GM12864 (cell line): ENCODE data around the gene FOLR3.
"Not testable (repeated sequence)": the region's sequence is repeated elsewhere in the genome, so short reads cannot be mapped to it uniquely, and the experiment has no call there.

ENCODE experiments used
- DNase-seq: peaks from one replicate; pipeline ENCODE4 v3.0.0-alpha.2; 2011; ENCODE audit warnings: low read depth
- H3K4me3 ChIP-seq: 2 replicates; pipeline ENCODE4 v1.5.1; 2011; ENCODE audit warnings: mild to moderate bottlenecking, low read depth, low read length, control low read depth
- TF ChIP-seq, protein P1 (sequence below): IDR thresholded peaks from 2 replicates; pipeline ENCODE4 v1.5.1; 2011; ENCODE audit warnings: low read depth, mild to moderate bottlenecking, moderate library complexity, low read length, control low read depth, inconsistent platforms; ENCODE audit errors: missing control alignments

The FOLR3 gene

DNA sequence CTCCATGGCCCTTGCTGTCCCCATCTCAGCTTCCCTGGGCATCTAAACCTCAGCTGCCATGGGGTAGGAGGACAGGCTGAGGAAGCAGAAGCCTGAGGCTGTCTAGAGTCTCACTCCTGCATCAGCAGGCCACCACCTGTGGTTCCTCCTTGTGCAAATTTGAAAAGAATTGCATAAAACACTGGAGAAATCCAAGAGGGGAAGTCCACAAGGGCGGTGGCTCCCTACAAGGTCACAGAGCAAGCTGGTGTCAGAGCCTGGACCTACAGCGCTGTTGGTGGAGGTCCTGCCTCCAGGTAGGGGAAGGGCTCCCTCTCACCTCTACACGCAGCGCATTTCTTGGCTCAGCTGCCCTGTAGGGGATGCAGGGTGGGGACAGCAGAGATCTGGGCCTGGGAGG lies at the start of gene FOLR3:
Gene FOLR3 (plus strand): TSS at position 253 of the 400 bp plus-strand sequence. CDS start 228 bp downstream, outside the sequence.
- not testable (repeated sequence) for H3K4me3 ChIP-seq, DNase-seq

DNA sequence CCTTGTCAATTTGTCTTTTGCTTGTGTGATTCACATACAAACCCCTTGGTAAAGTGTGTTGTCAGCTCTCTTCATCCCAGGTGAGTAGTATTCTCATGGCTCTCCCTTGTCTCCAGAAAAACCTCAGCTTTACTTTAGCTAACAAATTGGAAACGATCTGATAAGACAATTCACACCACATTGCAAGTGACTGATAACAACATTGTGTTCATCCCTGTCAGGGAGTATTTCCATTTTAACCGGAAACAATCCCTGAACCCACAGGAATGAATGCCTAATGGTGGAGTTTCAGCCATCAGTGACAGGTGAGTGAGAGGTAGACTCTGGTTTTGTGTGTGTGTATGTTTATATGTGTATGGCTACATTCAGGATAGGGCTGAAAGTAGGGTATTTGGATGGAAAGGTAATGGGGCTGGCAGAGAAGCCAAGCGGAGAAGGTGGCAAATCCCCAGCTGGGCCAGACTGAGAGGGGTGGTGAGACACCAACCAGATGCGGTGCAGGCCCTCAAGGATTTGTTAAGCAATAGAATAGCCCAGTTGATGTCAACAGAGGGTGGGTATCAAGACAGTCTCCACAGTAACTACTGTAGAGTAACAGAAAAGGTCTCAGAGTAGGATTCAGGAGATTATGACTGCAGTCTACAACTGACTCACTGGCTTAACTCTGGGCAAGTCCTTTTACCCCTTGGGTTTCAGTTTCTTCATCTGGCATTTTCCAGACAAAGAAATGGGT lies 47.3 kb upstream of the FOLR3 start:
- no peak for DNase-seq
- TF ChIP-seq, protein P1, sequence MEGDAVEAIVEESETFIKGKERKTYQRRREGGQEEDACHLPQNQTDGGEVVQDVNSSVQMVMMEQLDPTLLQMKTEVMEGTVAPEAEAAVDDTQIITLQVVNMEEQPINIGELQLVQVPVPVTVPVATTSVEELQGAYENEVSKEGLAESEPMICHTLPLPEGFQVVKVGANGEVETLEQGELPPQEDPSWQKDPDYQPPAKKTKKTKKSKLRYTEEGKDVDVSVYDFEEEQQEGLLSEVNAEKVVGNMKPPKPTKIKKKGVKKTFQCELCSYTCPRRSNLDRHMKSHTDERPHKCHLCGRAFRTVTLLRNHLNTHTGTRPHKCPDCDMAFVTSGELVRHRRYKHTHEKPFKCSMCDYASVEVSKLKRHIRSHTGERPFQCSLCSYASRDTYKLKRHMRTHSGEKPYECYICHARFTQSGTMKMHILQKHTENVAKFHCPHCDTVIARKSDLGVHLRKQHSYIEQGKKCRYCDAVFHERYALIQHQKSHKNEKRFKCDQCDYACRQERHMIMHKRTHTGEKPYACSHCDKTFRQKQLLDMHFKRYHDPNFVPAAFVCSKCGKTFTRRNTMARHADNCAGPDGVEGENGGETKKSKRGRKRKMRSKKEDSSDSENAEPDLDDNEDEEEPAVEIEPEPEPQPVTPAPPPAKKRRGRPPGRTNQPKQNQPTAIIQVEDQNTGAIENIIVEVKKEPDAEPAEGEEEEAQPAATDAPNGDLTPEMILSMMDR, result no peak
- no peak overlapping the region for H3K4me3 ChIP-seq

DNA sequence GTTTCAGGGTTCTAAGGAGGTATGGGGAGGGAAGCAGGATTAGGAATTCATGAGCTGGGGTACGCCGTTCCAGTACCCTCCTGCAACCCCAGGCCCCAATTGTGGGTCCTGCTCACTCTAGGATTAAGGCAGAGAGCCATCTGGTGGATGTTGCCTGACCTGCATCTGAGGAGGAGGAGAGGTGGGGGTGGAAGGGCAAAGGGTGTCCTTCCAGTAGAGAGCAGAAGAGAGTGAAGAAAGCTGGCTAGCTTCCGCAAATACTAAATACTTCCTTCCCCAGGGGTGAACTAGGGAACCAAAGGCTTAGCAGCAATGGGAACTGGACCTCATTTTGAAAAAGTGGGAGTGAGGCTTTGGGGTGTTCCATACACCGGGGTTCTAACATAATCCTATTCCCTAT lies 44.2 kb upstream of the FOLR3 start:
- TF ChIP-seq, protein P1, result peak; percentile 81
- no peak for DNase-seq
- no peak overlapping the region for H3K4me3 ChIP-seq

DNA sequence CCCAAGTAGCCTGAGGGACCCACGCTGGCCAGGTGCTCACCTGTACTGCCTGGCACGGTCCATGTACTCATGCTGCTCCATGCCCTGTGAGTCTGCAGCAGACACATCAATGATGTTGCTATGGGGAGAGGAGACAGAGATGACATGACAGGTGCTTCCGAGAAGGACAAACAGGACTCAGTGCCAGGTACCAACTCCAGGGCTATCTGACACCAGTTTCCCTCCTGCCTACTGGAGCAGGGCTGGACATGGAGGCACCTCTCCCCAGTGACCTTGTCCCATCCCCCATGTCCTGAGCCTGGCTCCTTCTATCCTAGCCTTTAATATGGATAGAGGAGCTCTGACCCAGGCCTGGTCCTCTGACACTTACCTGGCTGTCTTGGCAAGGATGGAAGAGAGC lies 36.8 kb upstream of the FOLR3 start:
- TF ChIP-seq, protein P1, result no peak
- no peak overlapping the region for H3K4me3 ChIP-seq
- no peak for DNase-seq

DNA sequence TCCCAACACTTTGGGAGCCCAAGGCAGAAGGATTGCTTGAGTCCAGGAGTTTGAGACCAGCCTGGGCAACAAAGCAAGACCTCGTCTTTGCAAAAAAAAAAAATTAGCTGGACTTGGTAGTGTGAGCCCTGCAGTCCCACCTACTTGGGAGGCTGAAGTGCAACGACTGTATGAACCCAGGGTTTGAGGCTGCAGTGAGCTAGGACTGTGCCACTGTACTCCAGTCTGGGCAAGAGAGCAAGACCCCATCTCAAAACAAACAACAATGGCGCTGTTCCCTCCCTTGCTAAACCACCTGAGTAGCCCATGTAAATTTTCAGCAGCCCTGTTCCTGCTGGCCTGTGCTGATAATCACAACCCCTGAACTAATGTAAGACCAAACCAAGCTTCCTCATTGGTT lies 35.5 kb upstream of the FOLR3 start:
- TF ChIP-seq, protein P1, result no peak
- no peak for DNase-seq
- H3K4me3 ChIP-seq, result no peak overlapping the region

DNA sequence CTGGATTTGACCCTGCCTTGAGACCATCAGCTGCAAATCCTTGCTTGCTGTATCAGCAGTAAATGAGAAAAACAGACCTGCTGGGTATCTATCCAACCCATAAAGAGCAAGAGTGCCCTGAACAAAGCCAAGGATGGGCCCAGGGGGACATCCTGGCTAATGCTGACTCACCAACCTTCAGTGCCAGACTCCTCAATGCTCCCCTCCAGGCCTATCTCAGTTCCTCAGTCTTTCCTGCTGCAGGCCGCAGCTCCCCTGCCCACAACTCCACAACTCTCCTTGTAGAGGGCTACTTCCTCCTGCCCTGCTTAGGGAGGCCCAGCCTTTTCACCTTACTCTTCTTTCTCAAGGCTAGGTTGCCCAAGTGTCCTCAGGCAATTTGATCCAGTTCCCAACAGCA lies 35.1 kb upstream of the FOLR3 start:
- TF ChIP-seq, protein P1, result no peak
- DNase-seq, result no peak
- H3K4me3 ChIP-seq, result no peak overlapping the region

DNA sequence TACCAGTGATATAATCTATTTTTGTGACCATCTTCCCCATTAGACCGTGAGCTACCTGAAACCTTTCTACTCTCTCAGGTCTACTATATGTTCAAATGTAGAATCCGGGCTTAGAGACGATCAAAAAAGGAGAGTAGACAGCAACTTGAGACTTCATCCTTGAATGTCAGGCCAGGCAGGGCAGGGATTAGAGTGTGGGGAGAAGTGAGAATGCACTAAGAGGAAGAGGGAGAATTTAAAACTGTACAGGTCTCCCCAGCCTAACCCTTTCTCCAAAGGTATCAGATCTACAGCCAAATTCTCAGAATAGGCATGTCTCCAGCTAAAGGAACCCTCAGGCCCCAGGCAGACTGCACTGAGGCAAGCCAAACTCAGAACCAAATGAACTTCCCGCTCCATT lies 33.4 kb upstream of the FOLR3 start:
- DNase-seq, result no peak
- TF ChIP-seq, protein P1, result no peak
- H3K4me3 ChIP-seq, result peak overlapping the region; percentile 95

DNA sequence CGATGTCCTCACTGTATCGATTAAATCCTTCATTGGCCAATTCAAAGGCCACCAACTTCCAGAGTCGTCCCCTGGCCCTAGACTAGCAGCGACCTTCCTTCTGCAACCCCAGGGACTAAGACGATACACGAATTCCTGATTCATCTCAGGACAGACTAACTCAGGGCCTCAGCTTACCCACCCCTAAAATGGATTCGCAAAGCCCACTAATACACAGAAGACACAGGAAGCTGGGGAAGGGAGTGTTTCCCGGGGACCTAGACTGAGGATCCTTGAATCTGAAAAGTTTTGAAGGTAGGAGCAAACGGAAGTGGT lies 32.9 kb upstream of the FOLR3 start:
- H3K4me3 ChIP-seq, result peak overlapping the region; percentile 95
- no peak for DNase-seq
- TF ChIP-seq, protein P1, result no peak
